Thyroid gland (tissue), 4 donors: Measurements from ENCODE around the gene PLXNA1. TPM values are rescaled to one million over a fixed set of nuclear protein-coding genes. Genes with fewer than 3 reads are reported as not detected.

ENCODE experiments used
- DNase-seq, 2 donors: peaks; one replicate each; pipeline ENCODE4 v3.0.0-alpha.2; 2019
- H3K27ac ChIP-seq, 3 donors: fragments of 200-600 bp; sonication (generic); 1 replicate in 2 of 3; 2 replicates in 1 of 3; pipeline ENCODE4 v1.5.1; 2016 to 2019; ENCODE audit warnings: mild to moderate bottlenecking in 1 of 3, moderate library complexity in 1 of 3
- H3K27me3 ChIP-seq: fragments of 200-600 bp; sonication (generic); one replicate; pipeline ENCODE4 v1.5.1; 2019
- H3K36me3 ChIP-seq, 2 donors: fragments of 200-600 bp; sonication (generic); one replicate each; pipeline ENCODE4 v1.5.1; 2016 to 2019
- H3K4me1 ChIP-seq, 2 donors: fragments of 200-600 bp; sonication (generic); one replicate each; pipeline ENCODE4 v1.5.1; 2017 to 2019
- H3K4me3 ChIP-seq, 3 donors: fragments of 200-600 bp; sonication (generic); replicated peaks in 1 of 3; 1 replicate in 2 of 3; 2 replicates in 1 of 3; pipeline ENCODE4 v1.5.1; 2016; ENCODE audit warnings: mild to moderate bottlenecking in 1 of 3
- H3K9me3 ChIP-seq: fragments of 200-600 bp; sonication (generic); one replicate; pipeline ENCODE4 v1.5.1; 2017
- CTCF ChIP-seq, 6 experiments: fragments of 200-600 bp in 3 of 6; fragments of 450-650 bp in 3 of 6; sonication (generic) in 3 of 6; IDR thresholded peaks; one replicate each; pipeline ENCODE4 v1.5.1; 2016 to 2019; ENCODE audit warnings: antibody characterized with exemption in 6 of 6, mild to moderate bottlenecking in 2 of 6, inconsistent platforms in 1 of 6, moderate library complexity in 1 of 6
- POLR2A ChIP-seq, 2 donors: fragments of 450-650 bp; IDR thresholded peaks; one replicate each; pipeline ENCODE4 v1.6.1; 2017; ENCODE audit warnings: antibody characterized with exemption in 2 of 2, mild to moderate bottlenecking in 2 of 2, moderate library complexity in 1 of 2
- WGBS, 2 donors: methylation state at CpG; one replicate each; pipeline ENCODE4 v1.1.5; 2017; 5-methylcytosine and 5-hydroxymethylcytosine counted together
- intact Hi-C: fragments of 100-400 bp; cut with DNase I; formaldehyde crosslinking; loops from one replicate; pipeline ENCODE4 v1.15.1; 2023
- total RNA-seq, 4 donors: library from RNA; depleted of rRNA; stranded (reverse); fragments of >200 nt; gene quantifications; one replicate each; pipeline ENCODE4 v1.2.3, GENCODE V29; 2016

The PLXNA1 gene
- total RNA-seq, 4 donors from 2014 or later, result 16.0 to 28.0 (median 22.8) TPM

DNA sequence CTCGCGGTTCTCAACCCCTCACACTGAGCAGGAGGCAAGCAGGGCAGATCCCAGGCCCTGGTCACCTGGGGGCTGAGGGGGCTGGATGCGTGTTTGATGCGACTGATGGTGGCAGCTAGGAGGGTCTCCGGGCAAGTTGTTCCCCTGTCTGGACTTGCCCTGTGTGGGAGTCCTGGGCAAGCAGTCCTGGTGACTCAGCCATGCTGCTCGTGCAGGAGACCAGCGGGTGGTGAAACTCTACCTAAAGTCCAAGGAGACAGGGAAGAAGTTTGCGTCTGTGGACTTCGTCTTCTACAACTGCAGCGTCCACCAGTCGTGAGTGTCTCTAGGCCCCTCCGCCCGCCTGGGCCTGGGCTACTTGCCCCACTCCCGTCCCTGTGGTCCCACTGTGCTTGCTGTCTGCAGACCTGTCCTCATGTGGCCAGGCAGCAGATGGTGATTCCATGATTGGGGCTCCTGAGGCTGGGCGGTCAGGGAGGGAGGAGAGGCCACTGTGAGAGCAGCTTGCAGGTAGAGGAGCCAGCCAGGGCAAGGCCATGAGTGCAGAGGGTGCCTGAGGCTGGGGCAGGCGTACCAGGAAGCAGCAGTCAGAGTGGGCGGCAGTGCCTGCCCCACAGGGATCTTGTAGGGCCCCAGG, 23.1 kb downstream of the PLXNA1 start:
- no peaks in the 10 kb centered on the region for H3K36me3 ChIP-seq
- no peak overlapping the region for H3K4me3 ChIP-seq
- H3K9me3 ChIP-seq, result no peaks in the 10 kb centered on the region
- peaks cover 16 to 22% of the 10 kb centered on the region in 2 donors for H3K4me1 ChIP-seq
- WGBS, 2 donors, result 94 to 99% methylated on average over 13 to 15 of the region's 17 CpGs
- intact Hi-C loops, result no loop called here
- no peak overlapping the region for H3K27ac ChIP-seq
- TF ChIP-seq CTCF (IDR thresholded peaks at IDR 0.05), result no peak
- no peak for TF ChIP-seq POLR2A (IDR thresholded peaks at IDR 0.05)
- no peak for DNase-seq
- no peaks in the 10 kb centered on the region for H3K27me3 ChIP-seq

DNA sequence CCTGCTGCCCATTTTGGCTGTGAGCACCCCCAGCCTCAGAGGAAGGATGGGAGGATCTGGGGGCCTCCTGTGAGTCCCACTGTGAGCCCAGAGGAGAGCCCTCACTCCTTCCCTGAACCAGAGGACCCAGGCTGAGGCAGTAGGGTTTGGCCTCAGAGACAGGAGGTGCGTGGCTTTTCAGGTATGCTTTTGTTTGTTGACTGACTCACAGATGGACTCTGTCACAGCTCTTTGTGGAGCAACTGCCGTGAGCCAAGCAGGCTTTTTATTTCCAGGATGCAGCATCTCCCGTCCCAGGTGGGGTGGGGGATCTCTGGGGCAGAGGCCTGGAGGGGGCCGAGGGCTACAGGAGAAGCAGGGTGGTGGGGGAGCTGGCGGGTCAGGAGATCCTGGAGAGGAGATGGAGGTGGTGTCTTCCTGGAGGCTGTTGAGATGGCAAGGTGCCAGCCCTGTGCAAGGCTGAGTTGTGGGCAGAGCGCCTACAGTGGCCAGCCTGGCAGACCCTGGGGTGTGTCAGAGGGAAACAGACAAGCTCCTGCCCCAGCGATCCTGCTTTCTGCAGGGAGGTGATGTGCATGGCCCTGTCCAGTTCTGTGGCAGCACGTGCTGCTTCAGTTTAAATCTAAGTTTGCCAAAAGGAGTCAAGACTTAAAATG, 24.0 kb downstream of the PLXNA1 start:
- Histone ChIP-seq H3K27me3 (no peaks in the 10 kb centered on the region), H3K36me3 (peaks cover 0 to under 1% of the 10 kb centered on the region in 2 donors), H3K4me3 (no peak overlapping the region), H3K4me1 (peaks cover 10 to 14% of the 10 kb centered on the region in 2 donors), H3K27ac (no peak overlapping the region), H3K9me3 (no peaks in the 10 kb centered on the region)
- intact Hi-C loops, result no loop called here
- TF ChIP-seq CTCF (IDR thresholded peaks at IDR 0.05) (no peak), POLR2A (IDR thresholded peaks at IDR 0.05) (no peak)
- 85 to 93% methylated on average over 5 to 8 of the region's 8 CpGs for WGBS, 2 donors
- DNase-seq, result no peak

DNA sequence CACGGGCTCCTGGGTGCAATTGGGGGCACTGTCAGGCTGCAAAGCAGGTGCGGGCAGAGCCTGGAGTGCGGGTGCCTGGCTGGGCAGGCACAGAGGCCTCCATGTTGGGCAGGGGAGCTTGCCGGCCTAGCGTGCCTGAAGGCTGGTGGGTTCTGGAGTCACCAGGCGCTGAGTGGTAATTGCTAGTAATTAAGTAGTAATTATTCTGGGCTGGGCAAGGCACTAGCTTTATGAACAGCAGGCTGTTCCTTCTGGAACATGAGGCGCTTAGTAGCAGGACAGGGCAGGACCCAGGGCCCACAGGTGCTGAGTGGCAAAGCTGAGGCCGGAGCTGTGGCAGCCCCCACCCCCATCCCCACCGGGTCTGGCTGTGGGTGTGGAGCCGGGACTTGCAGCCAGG, 25.3 kb downstream of the PLXNA1 start:
- H3K27ac ChIP-seq, result no peak overlapping the region
- H3K36me3 ChIP-seq, result peaks cover under 1 to 10% of the 10 kb centered on the region in 2 donors
- H3K9me3 ChIP-seq, result no peaks in the 10 kb centered on the region
- no peak for TF ChIP-seq CTCF (IDR thresholded peaks at IDR 0.05)
- TF ChIP-seq POLR2A (IDR thresholded peaks at IDR 0.05), result no peak
- DNase-seq, result no peak
- intact Hi-C loops, result no loop called here
- no peak overlapping the region for H3K4me3 ChIP-seq
- WGBS, 2 donors, result 90 to 94% methylated on average over 8 to 9 of the region's 10 CpGs
- no peaks in the 10 kb centered on the region for H3K27me3 ChIP-seq
- H3K4me1 ChIP-seq, result peaks cover 0 to under 1% of the 10 kb centered on the region in 2 donors

- H3K36me3 ChIP-seq, result peaks cover 13 to 18% of the 10 kb centered on the region in 2 donors
- 74 to 75% methylated on average over 10 of the region's 10 CpGs for WGBS, 2 donors
- TF ChIP-seq POLR2A (IDR thresholded peaks at IDR 0.05) (no peak), CTCF (IDR thresholded peaks at IDR 0.05) (no peak)
- DNase-seq, result no peak
- H3K27me3 ChIP-seq, result no peaks in the 10 kb centered on the region
- H3K4me1 ChIP-seq, result no peaks in the 10 kb centered on the region
- H3K27ac ChIP-seq, result no peak overlapping the region
- no peak overlapping the region for H3K4me3 ChIP-seq
- H3K9me3 ChIP-seq, result no peaks in the 10 kb centered on the region
- intact Hi-C loops, result no loop called here
These were observed 26.6 kb downstream of the PLXNA1 start for GRCh38 chr3:127009531-127009930.

GRCh38 chr3:127011270-127011992, 28.5 kb downstream of the PLXNA1 start:
- 90 to 96% methylated on average over 7 to 8 of the region's 8 CpGs for WGBS, 2 donors
- Histone ChIP-seq H3K4me1 (no peaks in the 10 kb centered on the region), H3K27ac (no peak overlapping the region), H3K36me3 (peaks cover 20 to 23% of the 10 kb centered on the region in 2 donors), H3K4me3 (no peak overlapping the region), H3K27me3 (no peaks in the 10 kb centered on the region), H3K9me3 (no peaks in the 10 kb centered on the region)
- TF ChIP-seq POLR2A (IDR thresholded peaks at IDR 0.05), result no peak
- TF ChIP-seq CTCF (IDR thresholded peaks at IDR 0.05), result no peak
- DNase-seq, result no peak
- intact Hi-C loops, result no loop called here
